GM19372 (cell line): ENCODE results near the gene HRCT1.
"Not testable (repeated sequence)": the region's sequence is repeated elsewhere in the genome, so short reads cannot be mapped to it uniquely, and the experiment has no call there.

Source experiments
- ATAC-seq: cut with Tn5 transposase; IDR thresholded peaks from one replicate; pipeline ENCODE4 v1.9.1; 2021; ENCODE audit warnings: mild to moderate bottlenecking, low read depth, moderate library complexity; ENCODE audit not compliant: unreplicated experiment

Gene HRCT1

GRCh38 chr9:35915681-35916294 lies 9.8 kb downstream of the HRCT1 start:
- no peak for ATAC-seq

- ATAC-seq: no peak
These were observed 11.3 kb downstream of the HRCT1 start for GRCh38 chr9:35917261-35917660.

- ATAC-seq: no peak
These were observed 12.8 kb downstream of the HRCT1 start for GRCh38 chr9:35918780-35919179.

DNA sequence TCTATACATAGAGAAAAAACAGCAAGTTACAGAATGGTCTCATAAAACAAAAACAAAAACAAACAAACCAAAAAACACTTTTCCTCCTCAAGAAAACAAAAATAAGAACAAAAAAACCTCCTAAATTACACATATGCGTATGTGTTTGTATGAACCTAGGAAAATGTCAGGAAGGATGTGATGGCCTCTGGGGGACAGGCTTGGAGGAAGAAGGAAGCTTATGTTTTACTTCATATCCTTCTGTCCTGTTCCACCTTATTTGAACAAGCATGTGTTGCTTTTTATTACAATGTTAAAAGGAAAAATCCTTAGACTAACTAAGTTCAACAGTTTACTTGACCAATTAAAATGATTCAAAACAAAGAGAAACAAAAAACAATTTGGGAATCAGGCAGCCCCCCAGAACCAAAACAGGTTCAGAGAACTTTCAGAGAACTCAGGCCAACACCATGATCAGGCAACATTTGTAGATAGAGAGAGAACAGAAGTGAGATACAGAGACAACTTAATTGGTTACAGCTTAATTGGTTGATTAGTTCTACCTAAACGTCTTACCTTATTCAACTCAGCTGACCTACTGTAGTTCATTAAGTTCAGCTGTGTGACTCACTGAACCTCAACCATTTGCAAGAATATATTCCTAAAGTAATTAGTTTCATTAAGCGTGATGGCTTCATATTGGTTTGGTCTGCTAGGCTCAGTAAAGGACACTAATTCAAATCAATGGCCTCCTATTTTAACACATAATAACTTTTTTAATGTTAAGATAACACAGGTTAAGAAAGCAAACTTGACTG lies 13.4 kb downstream of the HRCT1 start:
- no peak for ATAC-seq

DNA sequence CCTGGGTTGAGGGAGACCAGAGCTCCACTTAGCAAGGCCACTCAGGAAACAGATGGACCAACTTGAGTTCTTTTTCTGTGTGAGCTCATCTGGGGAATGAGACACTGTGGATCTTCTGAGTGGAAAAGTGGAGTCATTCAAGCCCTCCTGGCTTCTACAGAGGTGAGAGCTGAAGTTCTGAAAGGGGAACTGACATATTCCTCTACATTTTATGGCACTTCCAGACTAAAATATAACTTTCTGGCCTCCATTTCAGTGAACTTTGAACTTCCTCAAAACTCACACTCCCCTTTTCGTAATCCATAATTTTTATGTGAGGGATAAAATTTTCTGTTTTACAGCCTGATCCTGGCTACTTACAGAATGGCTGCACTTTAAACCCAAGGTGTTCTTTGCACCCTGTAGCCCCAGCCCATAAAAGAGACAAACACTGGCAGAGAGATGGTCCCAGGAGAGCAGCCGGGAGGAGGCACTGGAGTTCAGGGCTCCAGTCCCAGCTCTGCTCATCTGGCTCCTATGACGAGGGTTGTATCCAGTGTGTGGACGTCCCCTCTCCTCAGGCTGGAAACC lies 14.1 kb downstream of the HRCT1 start:
- no peak for ATAC-seq

- ATAC-seq: no peak
These were observed 17.6 kb downstream of the HRCT1 start for GRCh38 chr9:35923598-35923926.

GRCh38 chr9:35923927-35924763 lies 18.1 kb downstream of the HRCT1 start:
- ATAC-seq: no peak

GRCh38 chr9:35928591-35929452 lies 22.8 kb downstream of the HRCT1 start:
- no peak for ATAC-seq

GRCh38 chr9:35929453-35929718 lies 23.4 kb downstream of the HRCT1 start:
- no peak for ATAC-seq

- ATAC-seq: no peak
These were observed 24.5 kb downstream of the HRCT1 start for GRCh38 chr9:35930521-35930920.

GRCh38 chr9:35930989-35931388 lies 25.0 kb downstream of the HRCT1 start:
- ATAC-seq: no peak

DNA sequence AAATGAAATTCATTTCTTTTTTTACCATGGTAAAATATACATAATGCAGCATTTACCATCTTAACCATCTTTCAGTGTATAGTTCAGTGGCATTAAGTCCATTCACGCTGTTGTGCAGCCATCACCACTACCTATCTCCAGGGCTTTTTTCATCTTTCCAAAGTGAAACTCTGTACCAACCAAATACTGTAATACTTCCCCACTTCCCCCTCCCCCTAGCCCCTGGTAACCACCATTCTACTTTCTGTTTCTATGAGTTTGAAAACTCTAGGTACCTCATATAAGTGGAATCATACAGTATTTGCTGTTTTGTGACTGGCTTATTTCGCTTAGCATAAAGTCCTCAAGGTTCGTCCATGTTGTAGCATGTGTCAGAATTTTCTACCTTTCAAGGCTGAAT lies 26.7 kb downstream of the HRCT1 start:
- ATAC-seq: no peak

GRCh38 chr9:35933550-35934067 lies 27.6 kb downstream of the HRCT1 start:
- ATAC-seq: no peak

DNA sequence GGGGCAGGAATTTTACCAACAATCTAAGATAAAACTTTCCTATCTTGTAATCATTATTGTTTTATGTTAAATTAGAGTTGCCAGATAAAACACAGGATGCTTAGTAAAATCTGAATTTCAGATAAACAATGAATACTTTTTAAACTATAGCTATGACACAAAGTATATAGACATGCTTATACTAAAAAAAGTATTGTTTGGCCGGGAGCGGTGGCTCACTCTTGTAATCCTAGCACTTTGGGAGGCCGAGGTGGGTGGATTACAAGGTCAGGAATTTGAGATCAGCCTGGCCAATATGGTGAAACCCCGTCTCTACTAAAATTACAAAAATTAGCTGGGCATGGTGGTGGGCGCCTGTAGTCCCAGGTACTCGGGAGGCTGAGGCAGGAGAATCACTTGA lies 28.1 kb downstream of the HRCT1 start:
- ATAC-seq: not testable (repeated sequence)

DNA sequence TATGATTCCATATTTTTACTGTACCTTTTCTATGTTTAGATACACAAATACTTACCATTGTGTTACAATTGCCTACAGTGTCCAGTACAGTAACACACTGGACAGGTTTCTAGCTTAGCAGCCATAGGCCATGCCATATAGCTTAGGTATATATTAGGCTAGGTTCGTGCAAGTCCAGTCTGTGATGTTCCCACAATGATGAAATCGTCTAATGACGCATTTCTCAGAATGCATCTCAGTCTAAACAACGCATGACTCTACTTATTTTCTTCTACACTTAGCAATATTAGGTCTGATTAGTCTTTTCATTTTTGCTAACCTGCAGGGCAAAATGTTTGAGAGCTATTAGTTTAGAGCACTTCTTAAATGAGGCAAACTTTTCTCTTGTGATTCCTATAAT lies 29.3 kb downstream of the HRCT1 start:
- no peak for ATAC-seq

GRCh38 chr9:35935755-35936509 lies 29.9 kb downstream of the HRCT1 start:
- ATAC-seq: no peak

DNA sequence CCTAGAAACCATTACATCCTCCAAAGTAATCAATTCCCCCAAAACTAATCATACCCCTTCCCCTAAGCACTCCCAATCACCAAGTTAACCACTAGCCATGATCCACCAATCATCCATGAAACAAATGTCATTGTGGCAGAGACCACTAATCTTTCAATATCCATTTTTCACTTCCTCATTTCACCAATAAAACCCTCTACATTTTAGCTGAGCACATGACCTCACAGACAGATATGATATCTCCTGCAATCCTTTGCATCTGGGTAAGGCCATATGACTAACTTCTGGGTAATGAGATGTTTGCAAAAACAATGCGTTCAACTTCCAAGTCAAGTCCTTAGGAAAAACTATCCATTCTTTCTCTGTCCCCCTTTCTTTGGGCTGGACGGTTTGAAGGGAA lies 31.2 kb downstream of the HRCT1 start:
- no peak for ATAC-seq

- no peak for ATAC-seq
These were observed 32.7 kb downstream of the HRCT1 start for GRCh38 chr9:35938474-35939356.
